Mesothelial cell of epicardium (in vitro differentiated cells): Measurements from ENCODE around the gene DNAJB8. TPM values are rescaled to one million over a fixed set of nuclear protein-coding genes. Genes with fewer than 3 reads are reported as not detected.

Experiments
- DNase-seq, 2 experiments: peaks; one replicate each; pipeline ENCODE4 v3.0.0; 2021; ENCODE audit warnings: low spot score in 2 of 2; ENCODE audit not compliant: unreplicated experiment in 2 of 2
- H3K27ac Mint-ChIP-seq: 2 replicates; pipeline ENCODE4 v1.8.0; 2021; ENCODE audit warnings: mixed read lengths
- H3K27me3 Mint-ChIP-seq: 2 replicates; pipeline ENCODE4 v1.8.0; 2021; ENCODE audit warnings: low read depth, mixed read lengths
- H3K36me3 Mint-ChIP-seq: 2 replicates; pipeline ENCODE4 v1.8.0; 2021; ENCODE audit warnings: mixed read lengths
- H3K4me1 Mint-ChIP-seq: 2 replicates; pipeline ENCODE4 v1.8.0; 2021; ENCODE audit warnings: mixed read lengths
- H3K4me3 Mint-ChIP-seq: 2 replicates; pipeline ENCODE4 v1.8.0; 2021; ENCODE audit warnings: mild to moderate bottlenecking, moderate library complexity, mixed read lengths
- H3K9me3 Mint-ChIP-seq: 2 replicates; pipeline ENCODE4 v1.8.0; 2021; ENCODE audit warnings: mixed read lengths
- total RNA-seq: library from RNA; stranded (reverse); gene quantifications from 3 replicates; pipeline ENCODE4 v1.2.1, GENCODE V29; 2021
- TF ChIP-seq, protein P1 (sequence below): fragments of 200-600 bp; sonication (generic); IDR thresholded peaks from one replicate; pipeline ENCODE4 v1.5.0; 2021; ENCODE audit warnings: antibody characterized with exemption; ENCODE audit not compliant: unreplicated experiment

The DNAJB8 gene
- total RNA-seq, 1 donor from 2014 or later: not detected

DNA sequence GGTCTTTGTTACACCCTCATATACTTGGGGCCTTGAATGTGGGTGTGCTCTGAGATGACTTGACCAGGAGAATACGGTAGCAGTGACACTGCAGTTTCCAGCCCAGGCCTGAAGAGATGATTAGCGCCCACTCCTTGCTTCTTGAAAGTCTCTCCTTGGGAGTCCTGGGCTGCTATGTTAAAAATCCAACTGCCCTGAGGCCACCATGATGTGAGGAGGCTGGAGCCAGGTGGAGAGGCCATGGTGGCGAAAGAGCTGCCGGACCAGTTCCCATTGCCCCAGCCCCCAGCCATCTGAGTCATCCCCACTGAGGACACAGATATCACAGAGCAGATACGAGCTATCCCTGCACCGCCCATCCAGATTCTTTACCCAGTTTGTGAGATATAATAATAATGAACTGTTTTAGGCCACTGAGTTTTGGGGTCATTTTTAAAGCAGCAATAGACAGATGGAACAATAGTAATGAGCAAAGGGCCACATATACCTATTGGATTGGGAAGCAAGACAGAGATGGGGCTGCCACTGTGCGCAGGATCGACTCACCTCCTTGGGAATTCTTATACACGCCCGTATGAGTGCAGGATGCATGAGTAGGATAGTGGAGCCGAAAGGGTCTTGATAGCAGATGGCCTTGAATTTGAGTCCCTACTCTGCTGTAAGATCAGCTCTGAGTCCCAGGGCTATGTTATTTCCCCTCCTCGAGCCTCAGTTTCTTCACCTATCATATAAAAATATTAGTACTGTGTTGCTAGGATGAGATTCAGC is 38.5 kb upstream of the DNAJB8 start:
- H3K9me3 Mint-ChIP-seq: peaks cover 19% of the 10 kb centered on the region
- no peak overlapping the region for H3K27ac Mint-ChIP-seq
- DNase-seq: no peak

DNA sequence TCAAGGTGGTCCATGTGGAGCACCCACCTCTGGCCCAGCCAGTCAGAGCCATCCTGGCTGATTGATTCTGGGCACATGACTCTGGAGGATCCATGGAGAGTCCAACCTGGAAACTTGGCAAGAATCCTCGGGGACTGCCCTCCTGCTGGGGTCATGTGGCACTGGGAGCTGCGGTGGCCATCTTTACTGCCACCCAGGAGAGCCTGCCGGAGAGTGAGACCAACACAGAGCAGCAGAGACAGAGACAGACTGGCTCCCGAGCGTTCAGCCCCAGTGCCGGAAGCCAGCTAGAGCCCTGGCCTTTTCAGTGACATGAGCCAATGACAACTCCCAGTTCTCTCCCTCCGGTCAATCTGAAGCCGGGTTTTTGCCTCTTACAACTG is 37.8 kb upstream of the DNAJB8 start:
- Mint-ChIP-seq H3K9me3 (peaks cover 20% of the 10 kb centered on the region), H3K27me3 (no peaks in the 10 kb centered on the region), H3K4me3 (no peak overlapping the region), H3K36me3 (peaks cover 47% of the 10 kb centered on the region), H3K4me1 (no peaks in the 10 kb centered on the region), H3K27ac (no peak overlapping the region)
- DNase-seq: no peak
- TF ChIP-seq, protein P1, sequence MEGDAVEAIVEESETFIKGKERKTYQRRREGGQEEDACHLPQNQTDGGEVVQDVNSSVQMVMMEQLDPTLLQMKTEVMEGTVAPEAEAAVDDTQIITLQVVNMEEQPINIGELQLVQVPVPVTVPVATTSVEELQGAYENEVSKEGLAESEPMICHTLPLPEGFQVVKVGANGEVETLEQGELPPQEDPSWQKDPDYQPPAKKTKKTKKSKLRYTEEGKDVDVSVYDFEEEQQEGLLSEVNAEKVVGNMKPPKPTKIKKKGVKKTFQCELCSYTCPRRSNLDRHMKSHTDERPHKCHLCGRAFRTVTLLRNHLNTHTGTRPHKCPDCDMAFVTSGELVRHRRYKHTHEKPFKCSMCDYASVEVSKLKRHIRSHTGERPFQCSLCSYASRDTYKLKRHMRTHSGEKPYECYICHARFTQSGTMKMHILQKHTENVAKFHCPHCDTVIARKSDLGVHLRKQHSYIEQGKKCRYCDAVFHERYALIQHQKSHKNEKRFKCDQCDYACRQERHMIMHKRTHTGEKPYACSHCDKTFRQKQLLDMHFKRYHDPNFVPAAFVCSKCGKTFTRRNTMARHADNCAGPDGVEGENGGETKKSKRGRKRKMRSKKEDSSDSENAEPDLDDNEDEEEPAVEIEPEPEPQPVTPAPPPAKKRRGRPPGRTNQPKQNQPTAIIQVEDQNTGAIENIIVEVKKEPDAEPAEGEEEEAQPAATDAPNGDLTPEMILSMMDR: no peak

More for the DNA sequence above, 38.5 kb upstream of the DNAJB8 start:
- peaks cover 42% of the 10 kb centered on the region for H3K36me3 Mint-ChIP-seq
- no peaks in the 10 kb centered on the region for H3K4me1 Mint-ChIP-seq
- no peak overlapping the region for H3K4me3 Mint-ChIP-seq
- H3K27me3 Mint-ChIP-seq: no peaks in the 10 kb centered on the region
- TF ChIP-seq, protein P1: no peak

DNA sequence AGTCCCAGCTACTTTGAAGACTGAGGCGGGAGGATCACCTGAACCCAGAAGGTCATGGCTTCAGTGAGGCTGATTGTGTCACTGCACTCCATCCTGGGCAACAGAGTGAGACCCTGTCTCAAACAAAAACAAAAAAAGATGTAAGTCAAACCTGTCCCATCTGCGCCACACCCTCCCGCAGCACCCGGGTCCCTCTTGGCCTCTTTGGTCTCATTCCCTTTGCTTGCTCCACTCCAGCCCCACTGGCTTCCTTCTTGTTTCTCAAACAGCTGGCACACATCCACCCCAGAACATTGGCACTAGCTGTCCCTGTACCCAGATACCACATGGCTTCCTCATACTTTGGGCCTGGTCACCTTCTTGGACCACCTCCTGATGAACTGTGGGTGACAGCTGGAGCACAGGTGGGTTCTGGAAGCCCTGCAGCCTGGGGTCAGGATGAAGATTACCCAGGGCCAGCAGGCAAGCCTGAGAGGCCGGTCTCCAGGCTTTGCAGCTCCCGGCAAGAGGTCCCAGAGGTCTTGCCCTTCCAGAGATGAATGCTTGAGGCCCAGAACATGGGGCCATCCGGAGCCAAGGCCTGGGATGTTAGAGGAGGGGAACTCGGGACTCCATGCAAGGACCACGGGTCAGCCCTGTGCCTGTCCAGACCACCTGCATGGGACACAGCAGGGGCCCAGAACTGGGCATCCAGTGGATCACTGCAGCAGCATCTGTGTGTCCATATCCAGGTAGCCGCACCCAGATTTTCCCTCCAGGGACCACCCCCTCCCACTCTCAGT is 37.3 kb upstream of the DNAJB8 start:
- H3K27me3 Mint-ChIP-seq: no peaks in the 10 kb centered on the region
- peaks cover 16% of the 10 kb centered on the region for H3K9me3 Mint-ChIP-seq
- H3K36me3 Mint-ChIP-seq: peaks cover 47% of the 10 kb centered on the region
- no peaks in the 10 kb centered on the region for H3K4me1 Mint-ChIP-seq
- TF ChIP-seq, protein P1: no peak
- H3K4me3 Mint-ChIP-seq: no peak overlapping the region
- no peak overlapping the region for H3K27ac Mint-ChIP-seq
- no peak for DNase-seq

DNA sequence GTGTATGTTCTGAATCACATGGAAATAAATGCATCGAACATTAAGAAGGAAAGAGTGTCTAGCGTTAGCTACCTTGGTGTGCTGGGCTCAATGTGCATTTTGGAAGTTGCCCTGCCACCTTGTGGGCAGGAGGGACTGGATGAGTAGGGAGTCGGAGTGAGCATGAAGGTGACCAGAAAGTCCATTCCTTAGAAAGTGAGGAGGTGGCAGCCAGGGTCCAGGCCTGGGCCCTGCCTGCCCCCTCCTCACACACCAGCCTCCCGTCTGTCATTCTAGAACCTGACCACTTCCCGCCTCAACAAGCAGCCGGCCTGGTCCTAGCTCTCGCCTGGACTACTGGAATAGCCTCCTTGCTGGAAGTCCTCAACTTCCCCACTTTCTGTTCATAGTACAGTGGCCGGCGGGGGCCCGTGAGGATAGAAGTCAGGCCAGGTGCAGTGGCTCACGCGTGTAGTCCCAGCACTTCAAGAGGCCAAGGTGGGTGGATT is 36.5 kb upstream of the DNAJB8 start:
- H3K36me3 Mint-ChIP-seq: peaks cover 47% of the 10 kb centered on the region
- peaks cover 6% of the 10 kb centered on the region for H3K4me1 Mint-ChIP-seq
- TF ChIP-seq, protein P1: no peak
- H3K9me3 Mint-ChIP-seq: peaks cover 16% of the 10 kb centered on the region
- DNase-seq: no peak
- no peaks in the 10 kb centered on the region for H3K27me3 Mint-ChIP-seq
- no peak overlapping the region for H3K27ac Mint-ChIP-seq
- H3K4me3 Mint-ChIP-seq: no peak overlapping the region

DNA sequence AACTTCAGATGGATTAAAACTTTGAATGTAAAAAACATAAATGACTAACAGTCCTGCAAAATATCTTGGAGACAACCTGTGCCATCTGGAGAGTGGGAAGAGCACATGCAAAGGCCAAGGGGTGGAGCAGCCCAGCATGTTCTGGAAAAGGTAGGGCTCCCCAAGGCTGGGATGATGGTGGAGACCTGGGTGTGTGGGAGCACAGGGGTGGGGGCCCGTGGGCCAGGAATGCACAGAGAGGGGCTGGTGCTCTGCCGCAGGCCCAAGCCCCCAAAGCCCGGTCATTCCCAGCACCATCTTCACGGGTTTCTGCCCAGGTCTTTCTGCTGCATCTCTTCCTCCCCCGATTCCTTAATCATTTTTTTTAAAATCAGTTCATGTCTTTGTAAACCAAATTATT is 36.0 kb upstream of the DNAJB8 start:
- no peak for DNase-seq
- Mint-ChIP-seq H3K36me3 (peaks cover 47% of the 10 kb centered on the region), H3K27me3 (no peaks in the 10 kb centered on the region), H3K9me3 (peaks cover 15% of the 10 kb centered on the region), H3K4me1 (peaks cover 7% of the 10 kb centered on the region), H3K4me3 (no peak overlapping the region), H3K27ac (no peak overlapping the region)
- TF ChIP-seq, protein P1: no peak
